Measurements from ENCODE around the gene DHTKD1. TPM values are rescaled to one million over a fixed set of nuclear protein-coding genes. Genes with fewer than 3 reads are reported as not detected.

DHTKD1 gene
- total RNA-seq, 1 experiment from 2014 or later, result 15.8 TPM

GRCh38 chr10:12025591-12025990 lies 43.2 kb upstream of the DHTKD1 start:
- Histone ChIP-seq H3K9me3 (ENCODE audit: control insufficient read depth, insufficient read depth, low read depth, low read length) (no peaks in the 10 kb centered on the region), H3K27ac (ENCODE audit: low read length) (no peak overlapping the region), H3K36me3 (ENCODE audit: control insufficient read depth, insufficient read depth, low read length) (peaks cover 13% of the 10 kb centered on the region; the same call in 1 of the 2 replicates), H3K4me3 (ENCODE audit: low read depth in 2 of 2, low read length in 2 of 2) (no peak overlapping the region), H3K27me3 (ENCODE audit: control insufficient read depth, insufficient read depth, low read length) (no peaks in the 10 kb centered on the region), H3K4me1 (ENCODE audit: control insufficient read depth, insufficient read depth, low read length) (no peaks in the 10 kb centered on the region)
- no TSS peak for BruUV-seq (replicated peaks)
- in situ Hi-C loops (cut with HindIII; ENCODE audit: low pct_unique_long_range_greater_than_20kb, low sequenced_read_pairs) (no loop called here), intact Hi-C loops (cut with micrococcal nuclease; ENCODE audit: unreplicated experiment) (no loop called here)
- TF ChIP-seq TCF7L2 (IDR thresholded peaks at IDR 0.05; ENCODE audit: low read depth, low read length), result no peak
- TF ChIP-seq POLR2AphosphoS5 (IDR thresholded peaks at IDR 0.05; ENCODE audit: low read depth, low read length), result no peak
- TF ChIP-seq REST (IDR thresholded peaks at IDR 0.05; ENCODE audit: insufficient read depth in 1 of 2, low read depth in 2 of 2, low read length in 1 of 2), result no peak
- no peak for TF ChIP-seq SIN3A (IDR thresholded peaks at IDR 0.05; ENCODE audit: borderline replicate concordance, insufficient read depth, low read depth, low read length)
- TF ChIP-seq CTCF (IDR thresholded peaks at IDR 0.05), result no peak
- POLR2A ChIA-PET, result interaction anchor here (0.6 kb wide), 1 partner anchor 11 kb away, joined by 3 read pairs; no protein-coding TSS in a partner anchor
- DNase-seq (ENCODE audit: low read depth, low spot score) (no peak), ATAC-seq (no peak)
- CTCF ChIA-PET, result no interaction called here

- intact Hi-C loops (cut with micrococcal nuclease; ENCODE audit: unreplicated experiment) (no loop called here), in situ Hi-C loops (cut with HindIII; ENCODE audit: low pct_unique_long_range_greater_than_20kb, low sequenced_read_pairs) (no loop called here)
- DNase-seq (ENCODE audit: low read depth, low spot score) (no peak), ATAC-seq (no peak)
- H3K27me3 ChIP-seq (ENCODE audit: control insufficient read depth, insufficient read depth, low read length), result no peaks in the 10 kb centered on the region
- ChIA-PET CTCF (no interaction called here), POLR2A (no interaction called here)
- TF ChIP-seq CTCF (IDR thresholded peaks at IDR 0.05), result no peak
- no peak for TF ChIP-seq POLR2AphosphoS5 (IDR thresholded peaks at IDR 0.05; ENCODE audit: low read depth, low read length)
- no peak for TF ChIP-seq SIN3A (IDR thresholded peaks at IDR 0.05; ENCODE audit: borderline replicate concordance, insufficient read depth, low read depth, low read length)
- TF ChIP-seq REST (IDR thresholded peaks at IDR 0.05; ENCODE audit: insufficient read depth in 1 of 2, low read depth in 2 of 2, low read length in 1 of 2), result no peak
- TF ChIP-seq TCF7L2 (IDR thresholded peaks at IDR 0.05; ENCODE audit: low read depth, low read length), result no peak
- no TSS peak for BruUV-seq (replicated peaks)
- peaks cover 13% of the 10 kb centered on the region; the same call in 1 of the 2 replicates for H3K36me3 ChIP-seq (ENCODE audit: control insufficient read depth, insufficient read depth, low read length)
- no peak overlapping the region for H3K27ac ChIP-seq (ENCODE audit: low read length)
- no peaks in the 10 kb centered on the region for H3K9me3 ChIP-seq (ENCODE audit: control insufficient read depth, insufficient read depth, low read depth, low read length)
- H3K4me1 ChIP-seq (ENCODE audit: control insufficient read depth, insufficient read depth, low read length), result no peaks in the 10 kb centered on the region
- no peak overlapping the region for H3K4me3 ChIP-seq (ENCODE audit: low read depth in 2 of 2, low read length in 2 of 2)
Measured at GRCh38 chr10:12027539-12027938, 41.2 kb upstream of the DHTKD1 start.

Measured in Panc1 (cell line).